ENCODE measurements around the gene TOMM20L.
A peak's percentile ranks its signal among the peaks of the same experiment; 100 is the strongest.

The TOMM20L gene

GRCh38 chr14:58427281-58428117, 31.8 kb downstream of the TOMM20L start, which contains the start of the genes KIAA0586 and TIMM9:
TSS of gene KIAA0586 (plus strand) at chr14:58427719. CDS start at chr14:58428265, 546 bp downstream.
TSS of gene TIMM9 (minus strand) at chr14:58427531. CDS start at chr14:58411945, 15,586 bp downstream.
- peak; percentile 98 for DNase-seq (ENCODE audit: low spot score)

GRCh38 chr14:58428118-58428683, 32.5 kb downstream of the TOMM20L start:
- peak; percentile 33 for DNase-seq (ENCODE audit: low spot score)

GRCh38 chr14:58430156-58430555, 34.4 kb downstream of the TOMM20L start:
- DNase-seq (ENCODE audit: low spot score): peak; percentile 45

- DNase-seq (ENCODE audit: low spot score): no peak
These were observed 43.7 kb downstream of the TOMM20L start for GRCh38 chr14:58439476-58439875.

- no peak for DNase-seq (ENCODE audit: low spot score)
These were observed 48.9 kb downstream of the TOMM20L start for GRCh38 chr14:58444627-58445026.

- no peak for DNase-seq (ENCODE audit: low spot score)
These were observed 60.0 kb downstream of the TOMM20L start for GRCh38 chr14:58455593-58456265.
